HEK293 (cell line): ENCODE measurements around the gene LPCAT1.

Source experiments
- CTCF ChIA-PET: fragments of 350-600 bp; formaldehyde crosslinking; extraction: SDS; loops from one replicate; lab custom pipeline; 2021; ENCODE audit warnings: antibody characterized with exemption; lab: Yijun Ruan, JAX
- POLR2A ChIA-PET: fragments of 300-600 bp; formaldehyde crosslinking; extraction: SDS; loops from one replicate; lab custom pipeline; 2020; ENCODE audit warnings: antibody characterized with exemption, inconsistent platforms; lab: Yijun Ruan, JAX
- H3K27ac ChIP-seq: fragments of 200-500 bp; sonication (Bioruptor generic); 2 replicates; pipeline ENCODE4 v1.5.1; 2014; ENCODE audit warnings: low read depth, low read length, control low read depth, inconsistent platforms; ENCODE audit errors: extremely low read depth
- H3K36me3 ChIP-seq, 2 experiments: fragments of 200-500 bp in 1 of 2; sonication (Bioruptor generic) in 1 of 2; 1 replicate in 1 of 2; 2 replicates in 1 of 2; pipeline ENCODE4 v1.5.1; 2014 to 2017; ENCODE audit warnings: inconsistent platforms in 2 of 2, low read length in 2 of 2; ENCODE audit not compliant: control insufficient read depth in 2 of 2, insufficient read depth in 1 of 2
- H3K4me1 ChIP-seq: fragments of 200-500 bp; sonication (Bioruptor generic); 2 replicates; pipeline ENCODE4 v1.5.1; 2014; ENCODE audit warnings: mild to moderate bottlenecking, low read length, inconsistent platforms; ENCODE audit not compliant: control insufficient read depth, insufficient read depth
- H3K4me3 ChIP-seq: 2 replicates; pipeline ENCODE4 v1.5.1; 2011; ENCODE audit warnings: low read depth, mild to moderate bottlenecking, control low read depth, low read length, moderate library complexity
- H3K9me3 ChIP-seq: fragments of 200-500 bp; sonication (Bioruptor generic); 2 replicates; pipeline ENCODE4 v1.5.1; 2014; ENCODE audit warnings: low read depth, low read length, inconsistent platforms; ENCODE audit not compliant: control insufficient read depth, insufficient read depth
- HOXC10 ChIP-seq: sonication (generic); formaldehyde crosslinking; IDR thresholded peaks from 2 replicates; pipeline ENCODE4 v1.8.1; 2023; ENCODE audit warnings: mild to moderate bottlenecking, missing genetic modification reagents
- PRDM10 ChIP-seq: fragments of 450-650 bp; formaldehyde crosslinking; IDR thresholded peaks from 2 replicates; pipeline ENCODE4 v1.5.1; 2016; ENCODE audit warnings: missing biosample characterization, missing genetic modification characterization
- PRDM2 ChIP-seq: fragments of 450-650 bp; formaldehyde crosslinking; IDR thresholded peaks from 2 replicates; pipeline ENCODE4 v1.5.1; 2016; ENCODE audit warnings: missing biosample characterization, missing genetic modification characterization, borderline replicate concordance
- PRDM4 ChIP-seq: fragments of 450-650 bp; formaldehyde crosslinking; IDR thresholded peaks from 2 replicates; pipeline ENCODE4 v1.5.1; 2017; ENCODE audit warnings: missing biosample characterization, missing genetic modification characterization
- REST ChIP-seq: fragments of 450-650 bp; formaldehyde crosslinking; IDR thresholded peaks from 2 replicates; pipeline ENCODE4 v1.5.1; 2016; ENCODE audit warnings: missing biosample characterization, missing genetic modification characterization
- ZBTB48 ChIP-seq: fragments of 450-650 bp; formaldehyde crosslinking; IDR thresholded peaks from 2 replicates; pipeline ENCODE4 v1.5.1; 2016; ENCODE audit warnings: missing biosample characterization, missing genetic modification characterization
- ZNF146 ChIP-seq: fragments of 450-650 bp; formaldehyde crosslinking; IDR thresholded peaks from 2 replicates; pipeline ENCODE4 v1.5.1; 2016; ENCODE audit warnings: missing biosample characterization, missing genetic modification characterization
- ZNF148 ChIP-seq: fragments of 450-650 bp; formaldehyde crosslinking; IDR thresholded peaks from 2 replicates; pipeline ENCODE4 v1.5.0; 2017; ENCODE audit warnings: missing biosample characterization, missing genetic modification characterization, borderline replicate concordance
- ZNF548 ChIP-seq: fragments of 450-650 bp; formaldehyde crosslinking; IDR thresholded peaks from 2 replicates; pipeline ENCODE4 v1.5.1; 2016; ENCODE audit warnings: missing biosample characterization, missing genetic modification characterization
- ZNF629 ChIP-seq: fragments of 450-650 bp; formaldehyde crosslinking; IDR thresholded peaks from 2 replicates; pipeline ENCODE4 v1.5.1; 2017; ENCODE audit warnings: missing biosample characterization, missing genetic modification characterization

The LPCAT1 gene

GRCh38 chr5:1442222-1443145 is 81.3 kb downstream of the LPCAT1 start:
- no peak overlapping the region for H3K4me3 ChIP-seq
- H3K36me3 ChIP-seq = peaks cover 0 to 11% of the 10 kb centered on the region in 2 experiments; a peak in 1 of 3 replicates
- CTCF ChIA-PET = no interaction called here
- no peaks in the 10 kb centered on the region for H3K9me3 ChIP-seq
- peaks cover 3% of the 10 kb centered on the region; the same call in 1 of the 2 replicates for H3K4me1 ChIP-seq
- POLR2A ChIA-PET = no interaction called here
- no peak overlapping the region for H3K27ac ChIP-seq
- no peak for TF ChIP-seq REST (tag by site-specific recombination)
- TF ChIP-seq PRDM4 = no peak
- TF ChIP-seq, all 188 proteins: peak for 0

GRCh38 chr5:1441166-1441865 is 82.4 kb downstream of the LPCAT1 start:
- ChIA-PET POLR2A (no interaction called here), CTCF (interaction anchor here (0.5 kb wide), 1 partner anchor 220 kb away, joined by 3 read pairs; no protein-coding TSS in a partner anchor)
- Histone ChIP-seq H3K36me3 (peaks cover 0 to 11% of the 10 kb centered on the region in 2 experiments; a peak in 1 of 3 replicates), H3K4me1 (peaks cover 3% of the 10 kb centered on the region; the same call in 1 of the 2 replicates), H3K27ac (no peak overlapping the region), H3K9me3 (no peaks in the 10 kb centered on the region), H3K4me3 (no peak overlapping the region)
- no peak for TF ChIP-seq ZNF548 (tag by site-specific recombination)
- TF ChIP-seq ZNF148 (tag by site-specific recombination) = no peak
- no peak for TF ChIP-seq ZNF629 (tag by site-specific recombination)
- no peak for TF ChIP-seq PRDM2 (tag by site-specific recombination)
- TF ChIP-seq PRDM10 (tag by site-specific recombination) = no peak
- no peak for TF ChIP-seq ZBTB48 (tag by site-specific recombination)
- TF ChIP-seq HOXC10 (CRISPR knock-in tag) = no peak
- TF ChIP-seq ZNF146 = no peak
